H1 (cell line): ENCODE results near the gene AOPEP. TPM values are rescaled to one million over a fixed set of nuclear protein-coding genes. Genes with fewer than 3 reads are reported as not detected.

Experiments used
- ASH2L ChIP-seq: fragments of 200-600, 300-600 bp; sonication (generic); IDR thresholded peaks from one replicate; pipeline ENCODE4 v1.7.1; 2017; ENCODE audit warnings: low read length
- BRCA1 ChIP-seq: IDR thresholded peaks from 2 replicates; pipeline ENCODE4 v1.6.1; 2012; ENCODE audit warnings: low read depth, low read length, improper control_type of control experiment
- CEBPB ChIP-seq: IDR thresholded peaks from 2 replicates; pipeline ENCODE4 v1.6.1; 2012; ENCODE audit warnings: low read depth, low read length
- TAF1 ChIP-seq: IDR thresholded peaks from 2 replicates; pipeline ENCODE4 v1.6.1; 2011; ENCODE audit warnings: mild to moderate bottlenecking, low read depth, low read length
- polyA plus RNA-seq, 7 experiments: library from polyadenylated mRNA; depleted of rRNA in 3 of 7; stranded (reverse) in 5 of 7; unstranded in 2 of 7; fragments of >200 nt in 5 of 7; fragments of 200-250 nt in 2 of 7; gene quantifications; 1 replicate in 5 of 7; 2 replicates in 1 of 7; 4 replicates in 1 of 7; pipeline versions ENCODE4 v1.2.1 to v1.2.3, GENCODE V29; 2011 to 2013; ENCODE audit warnings: missing spikeins in 2 of 7, mixed read lengths in 2 of 7
- total RNA-seq: library from RNA; stranded (reverse); fragmentation: NEBNext Ultra II Directional; extraction: Animal tissue kit (Norgen Biotek cat#: 25700); gene quantifications from 2 replicates; pipeline ENCODE4 v1.2.1, GENCODE V29; 2021
- TF ChIP-seq, protein P1 (sequence below): fragments of 300-600 bp; sonication (generic); IDR thresholded peaks from 2 replicates; pipeline ENCODE4 v1.7.1; 2012; ENCODE audit warnings: low read length, moderate library complexity, mild to moderate bottlenecking, inconsistent platforms; ENCODE audit not compliant: insufficient replicate concordance
- TF ChIP-seq, protein P2 (sequence below), 3 experiments: IDR thresholded peaks; 1 replicate in 2 of 3; 2 replicates in 1 of 3; pipeline versions ENCODE4 v1.5.1 to v1.6.1; 2011; ENCODE audit warnings: low read length in 3 of 3, mild to moderate bottlenecking in 3 of 3, inconsistent platforms in 2 of 3, low read depth in 1 of 3, moderate library complexity in 1 of 3; ENCODE audit not compliant: insufficient read depth in 1 of 3; ENCODE audit errors: control extremely low read depth in 1 of 3

Gene AOPEP
- total and polyA plus RNA-seq, 2 of the 8 experiments (the other 6 are each of a cell fraction or from before 2014, with no cell fraction given) = 6.1 to 14.3 TPM

DNA sequence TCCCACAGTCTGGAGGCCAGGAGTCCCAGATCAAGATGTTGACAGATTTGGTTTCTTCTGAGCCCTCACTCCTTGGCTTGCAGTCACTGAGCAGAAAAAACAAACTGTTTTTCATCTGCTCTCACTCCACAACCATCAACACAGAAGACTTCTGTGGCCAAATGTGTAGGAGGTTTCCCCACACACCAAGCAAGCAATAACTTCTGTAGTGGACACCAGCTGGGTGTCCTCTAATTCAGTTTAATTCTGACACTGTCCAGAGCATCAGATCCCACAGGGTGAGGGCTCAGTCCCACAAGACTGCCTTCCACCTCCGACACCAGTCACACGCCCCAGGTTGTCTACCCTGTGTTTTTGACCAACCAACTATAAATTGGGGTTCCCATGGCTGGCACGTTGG lies 209.9 kb downstream of the AOPEP start (continued):
- TF ChIP-seq, protein P1, sequence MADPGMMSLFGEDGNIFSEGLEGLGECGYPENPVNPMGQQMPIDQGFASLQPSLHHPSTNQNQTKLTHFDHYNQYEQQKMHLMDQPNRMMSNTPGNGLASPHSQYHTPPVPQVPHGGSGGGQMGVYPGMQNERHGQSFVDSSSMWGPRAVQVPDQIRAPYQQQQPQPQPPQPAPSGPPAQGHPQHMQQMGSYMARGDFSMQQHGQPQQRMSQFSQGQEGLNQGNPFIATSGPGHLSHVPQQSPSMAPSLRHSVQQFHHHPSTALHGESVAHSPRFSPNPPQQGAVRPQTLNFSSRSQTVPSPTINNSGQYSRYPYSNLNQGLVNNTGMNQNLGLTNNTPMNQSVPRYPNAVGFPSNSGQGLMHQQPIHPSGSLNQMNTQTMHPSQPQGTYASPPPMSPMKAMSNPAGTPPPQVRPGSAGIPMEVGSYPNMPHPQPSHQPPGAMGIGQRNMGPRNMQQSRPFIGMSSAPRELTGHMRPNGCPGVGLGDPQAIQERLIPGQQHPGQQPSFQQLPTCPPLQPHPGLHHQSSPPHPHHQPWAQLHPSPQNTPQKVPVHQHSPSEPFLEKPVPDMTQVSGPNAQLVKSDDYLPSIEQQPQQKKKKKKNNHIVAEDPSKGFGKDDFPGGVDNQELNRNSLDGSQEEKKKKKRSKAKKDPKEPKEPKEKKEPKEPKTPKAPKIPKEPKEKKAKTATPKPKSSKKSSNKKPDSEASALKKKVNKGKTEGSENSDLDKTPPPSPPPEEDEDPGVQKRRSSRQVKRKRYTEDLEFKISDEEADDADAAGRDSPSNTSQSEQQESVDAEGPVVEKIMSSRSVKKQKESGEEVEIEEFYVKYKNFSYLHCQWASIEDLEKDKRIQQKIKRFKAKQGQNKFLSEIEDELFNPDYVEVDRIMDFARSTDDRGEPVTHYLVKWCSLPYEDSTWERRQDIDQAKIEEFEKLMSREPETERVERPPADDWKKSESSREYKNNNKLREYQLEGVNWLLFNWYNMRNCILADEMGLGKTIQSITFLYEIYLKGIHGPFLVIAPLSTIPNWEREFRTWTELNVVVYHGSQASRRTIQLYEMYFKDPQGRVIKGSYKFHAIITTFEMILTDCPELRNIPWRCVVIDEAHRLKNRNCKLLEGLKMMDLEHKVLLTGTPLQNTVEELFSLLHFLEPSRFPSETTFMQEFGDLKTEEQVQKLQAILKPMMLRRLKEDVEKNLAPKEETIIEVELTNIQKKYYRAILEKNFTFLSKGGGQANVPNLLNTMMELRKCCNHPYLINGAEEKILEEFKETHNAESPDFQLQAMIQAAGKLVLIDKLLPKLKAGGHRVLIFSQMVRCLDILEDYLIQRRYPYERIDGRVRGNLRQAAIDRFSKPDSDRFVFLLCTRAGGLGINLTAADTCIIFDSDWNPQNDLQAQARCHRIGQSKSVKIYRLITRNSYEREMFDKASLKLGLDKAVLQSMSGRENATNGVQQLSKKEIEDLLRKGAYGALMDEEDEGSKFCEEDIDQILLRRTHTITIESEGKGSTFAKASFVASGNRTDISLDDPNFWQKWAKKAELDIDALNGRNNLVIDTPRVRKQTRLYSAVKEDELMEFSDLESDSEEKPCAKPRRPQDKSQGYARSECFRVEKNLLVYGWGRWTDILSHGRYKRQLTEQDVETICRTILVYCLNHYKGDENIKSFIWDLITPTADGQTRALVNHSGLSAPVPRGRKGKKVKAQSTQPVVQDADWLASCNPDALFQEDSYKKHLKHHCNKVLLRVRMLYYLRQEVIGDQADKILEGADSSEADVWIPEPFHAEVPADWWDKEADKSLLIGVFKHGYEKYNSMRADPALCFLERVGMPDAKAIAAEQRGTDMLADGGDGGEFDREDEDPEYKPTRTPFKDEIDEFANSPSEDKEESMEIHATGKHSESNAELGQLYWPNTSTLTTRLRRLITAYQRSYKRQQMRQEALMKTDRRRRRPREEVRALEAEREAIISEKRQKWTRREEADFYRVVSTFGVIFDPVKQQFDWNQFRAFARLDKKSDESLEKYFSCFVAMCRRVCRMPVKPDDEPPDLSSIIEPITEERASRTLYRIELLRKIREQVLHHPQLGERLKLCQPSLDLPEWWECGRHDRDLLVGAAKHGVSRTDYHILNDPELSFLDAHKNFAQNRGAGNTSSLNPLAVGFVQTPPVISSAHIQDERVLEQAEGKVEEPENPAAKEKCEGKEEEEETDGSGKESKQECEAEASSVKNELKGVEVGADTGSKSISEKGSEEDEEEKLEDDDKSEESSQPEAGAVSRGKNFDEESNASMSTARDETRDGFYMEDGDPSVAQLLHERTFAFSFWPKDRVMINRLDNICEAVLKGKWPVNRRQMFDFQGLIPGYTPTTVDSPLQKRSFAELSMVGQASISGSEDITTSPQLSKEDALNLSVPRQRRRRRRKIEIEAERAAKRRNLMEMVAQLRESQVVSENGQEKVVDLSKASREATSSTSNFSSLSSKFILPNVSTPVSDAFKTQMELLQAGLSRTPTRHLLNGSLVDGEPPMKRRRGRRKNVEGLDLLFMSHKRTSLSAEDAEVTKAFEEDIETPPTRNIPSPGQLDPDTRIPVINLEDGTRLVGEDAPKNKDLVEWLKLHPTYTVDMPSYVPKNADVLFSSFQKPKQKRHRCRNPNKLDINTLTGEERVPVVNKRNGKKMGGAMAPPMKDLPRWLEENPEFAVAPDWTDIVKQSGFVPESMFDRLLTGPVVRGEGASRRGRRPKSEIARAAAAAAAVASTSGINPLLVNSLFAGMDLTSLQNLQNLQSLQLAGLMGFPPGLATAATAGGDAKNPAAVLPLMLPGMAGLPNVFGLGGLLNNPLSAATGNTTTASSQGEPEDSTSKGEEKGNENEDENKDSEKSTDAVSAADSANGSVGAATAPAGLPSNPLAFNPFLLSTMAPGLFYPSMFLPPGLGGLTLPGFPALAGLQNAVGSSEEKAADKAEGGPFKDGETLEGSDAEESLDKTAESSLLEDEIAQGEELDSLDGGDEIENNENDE = no peak
- TF ChIP-seq ASH2L (no peak), CEBPB (no peak), BRCA1 (no peak), TAF1 (no peak)
- TF ChIP-seq, protein P2, sequence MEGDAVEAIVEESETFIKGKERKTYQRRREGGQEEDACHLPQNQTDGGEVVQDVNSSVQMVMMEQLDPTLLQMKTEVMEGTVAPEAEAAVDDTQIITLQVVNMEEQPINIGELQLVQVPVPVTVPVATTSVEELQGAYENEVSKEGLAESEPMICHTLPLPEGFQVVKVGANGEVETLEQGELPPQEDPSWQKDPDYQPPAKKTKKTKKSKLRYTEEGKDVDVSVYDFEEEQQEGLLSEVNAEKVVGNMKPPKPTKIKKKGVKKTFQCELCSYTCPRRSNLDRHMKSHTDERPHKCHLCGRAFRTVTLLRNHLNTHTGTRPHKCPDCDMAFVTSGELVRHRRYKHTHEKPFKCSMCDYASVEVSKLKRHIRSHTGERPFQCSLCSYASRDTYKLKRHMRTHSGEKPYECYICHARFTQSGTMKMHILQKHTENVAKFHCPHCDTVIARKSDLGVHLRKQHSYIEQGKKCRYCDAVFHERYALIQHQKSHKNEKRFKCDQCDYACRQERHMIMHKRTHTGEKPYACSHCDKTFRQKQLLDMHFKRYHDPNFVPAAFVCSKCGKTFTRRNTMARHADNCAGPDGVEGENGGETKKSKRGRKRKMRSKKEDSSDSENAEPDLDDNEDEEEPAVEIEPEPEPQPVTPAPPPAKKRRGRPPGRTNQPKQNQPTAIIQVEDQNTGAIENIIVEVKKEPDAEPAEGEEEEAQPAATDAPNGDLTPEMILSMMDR (IDR thresholded peaks at IDR 0.05; ENCODE audit: control extremely low read depth in 1 of 3, insufficient read depth in 1 of 3, low read depth in 1 of 3, low read length in 3 of 3) = no peak
